ENCODE results near the gene LMBR1.

DNA sequence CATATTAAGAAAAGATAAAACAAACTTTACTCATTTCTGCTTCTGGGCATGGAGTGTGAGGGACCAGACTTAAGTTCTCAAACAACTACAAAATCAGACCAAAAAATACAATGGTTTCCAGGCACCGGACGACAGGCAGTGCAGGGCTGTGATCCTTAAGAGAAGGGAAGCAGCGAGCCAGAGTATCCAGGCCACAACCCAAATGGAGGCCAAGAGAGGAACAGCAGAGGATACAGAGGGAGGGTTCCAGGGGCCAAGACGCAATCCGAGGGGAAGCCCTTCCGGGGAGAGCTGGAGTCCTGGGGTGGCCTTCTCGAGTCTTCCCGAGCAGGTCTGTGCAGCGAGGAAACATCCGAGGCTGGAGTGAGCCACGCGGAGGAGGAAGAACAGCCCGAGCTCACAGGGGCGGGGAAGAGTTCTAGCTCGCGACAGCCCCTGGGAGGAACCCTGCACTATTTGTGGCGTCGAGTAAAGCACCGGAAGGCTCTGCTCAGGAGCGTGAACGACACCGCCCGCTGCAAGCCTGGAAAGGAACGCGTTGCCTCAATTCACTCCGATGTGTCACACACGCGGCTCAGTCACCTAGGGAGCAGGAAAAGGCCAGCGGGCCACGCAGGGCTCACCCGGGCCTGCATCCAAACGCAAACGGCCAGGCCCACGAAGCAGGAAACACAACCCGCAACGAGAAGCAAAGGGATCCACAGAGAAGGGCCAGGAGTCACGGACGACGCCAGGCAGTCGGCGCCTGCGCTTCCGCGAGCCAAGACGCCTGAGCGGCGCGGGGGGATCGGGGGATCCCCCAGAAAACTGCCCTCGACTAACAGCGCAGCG, 253.3 kb downstream of the LMBR1 start:
- TF ChIP-seq, protein P1, sequence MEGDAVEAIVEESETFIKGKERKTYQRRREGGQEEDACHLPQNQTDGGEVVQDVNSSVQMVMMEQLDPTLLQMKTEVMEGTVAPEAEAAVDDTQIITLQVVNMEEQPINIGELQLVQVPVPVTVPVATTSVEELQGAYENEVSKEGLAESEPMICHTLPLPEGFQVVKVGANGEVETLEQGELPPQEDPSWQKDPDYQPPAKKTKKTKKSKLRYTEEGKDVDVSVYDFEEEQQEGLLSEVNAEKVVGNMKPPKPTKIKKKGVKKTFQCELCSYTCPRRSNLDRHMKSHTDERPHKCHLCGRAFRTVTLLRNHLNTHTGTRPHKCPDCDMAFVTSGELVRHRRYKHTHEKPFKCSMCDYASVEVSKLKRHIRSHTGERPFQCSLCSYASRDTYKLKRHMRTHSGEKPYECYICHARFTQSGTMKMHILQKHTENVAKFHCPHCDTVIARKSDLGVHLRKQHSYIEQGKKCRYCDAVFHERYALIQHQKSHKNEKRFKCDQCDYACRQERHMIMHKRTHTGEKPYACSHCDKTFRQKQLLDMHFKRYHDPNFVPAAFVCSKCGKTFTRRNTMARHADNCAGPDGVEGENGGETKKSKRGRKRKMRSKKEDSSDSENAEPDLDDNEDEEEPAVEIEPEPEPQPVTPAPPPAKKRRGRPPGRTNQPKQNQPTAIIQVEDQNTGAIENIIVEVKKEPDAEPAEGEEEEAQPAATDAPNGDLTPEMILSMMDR (conservative IDR thresholded peaks at IDR 0.05 in 1 of 2, IDR thresholded peaks at IDR 0.05 in 1 of 2; ENCODE audit: low read depth in 1 of 2, low read length in 2 of 2), result no peak
- no peak for TF ChIP-seq EZH2 (IDR thresholded peaks at IDR 0.05; ENCODE audit: low read length, missing control alignments)

Data from fibroblast of lung (primary cell).